H1 (cell line): ENCODE measurements around the gene SOBP. TPM values are rescaled to one million over a fixed set of nuclear protein-coding genes. Genes with fewer than 3 reads are reported as not detected.

Source experiments
- CTCF ChIA-PET: fragments of 300-600 bp; sonication (Branson Sonifier 250); formaldehyde crosslinking; loops from one replicate; lab custom pipeline; 2021; ENCODE audit not compliant: partially characterized antibody; lab: Charles Lee
- POLR2A ChIA-PET: fragments of 300-600 bp; sonication (Branson Sonifier 250); formaldehyde crosslinking; loops from one replicate; lab custom pipeline; 2021; ENCODE audit warnings: inconsistent platforms; ENCODE audit not compliant: partially characterized antibody; lab: Charles Lee
- DNase-seq, 2 experiments: peaks; one replicate each; pipeline versions ENCODE4 v3.0.0 to v3.0.0-alpha.2; 2010 to 2022; ENCODE audit warnings: low spot score in 2 of 2, low read depth in 1 of 2, mixed read lengths in 1 of 2
- FAIRE-seq: peaks from 2 replicates; lab custom pipeline; 2011; peaks lifted over from hg19 to GRCh38; lab: Jason Lieb, UNC
- H2AFZ ChIP-seq: 2 replicates; pipeline ENCODE4 v1.8.1; 2012; ENCODE audit warnings: low read length, inconsistent platforms
- H2AK5ac ChIP-seq: 2 replicates; pipeline ENCODE4 v1.6.1; 2013; ENCODE audit warnings: low read depth, low read length
- H2BK120ac ChIP-seq: replicated peaks from 2 replicates; pipeline ENCODE3; 2013; ENCODE audit warnings: low read depth, low read length, inconsistent platforms
- H2BK12ac ChIP-seq: 2 replicates; pipeline ENCODE4 v1.6.1; 2013; ENCODE audit warnings: low read depth, low read length
- H2BK15ac ChIP-seq: 2 replicates; pipeline ENCODE4 v1.6.1; 2013; ENCODE audit warnings: low read length
- H2BK20ac ChIP-seq: 2 replicates; pipeline ENCODE4 v1.6.1; 2013; ENCODE audit warnings: low read length
- H2BK5ac ChIP-seq: 2 replicates; pipeline ENCODE4 v1.6.1; 2013; ENCODE audit warnings: low read depth, low read length
- H3K14ac ChIP-seq: 2 replicates; pipeline ENCODE4 v1.6.1; 2013; ENCODE audit warnings: inconsistent platforms; ENCODE audit not compliant: insufficient read length
- H3K18ac ChIP-seq: 2 replicates; pipeline ENCODE4 v1.6.1; 2013; ENCODE audit warnings: low read length; ENCODE audit errors: extremely low read depth
- H3K23ac ChIP-seq: 2 replicates; pipeline ENCODE4 v1.6.1; 2013; ENCODE audit warnings: inconsistent platforms; ENCODE audit not compliant: insufficient read length
- H3K23me2 ChIP-seq: 2 replicates; pipeline ENCODE4 v1.6.1; 2013; ENCODE audit warnings: low read depth, low read length
- H3K27ac ChIP-seq: 2 replicates; pipeline ENCODE4 v1.6.1; 2011; ENCODE audit warnings: low read depth, low read length, inconsistent platforms
- H3K27me3 ChIP-seq, 4 experiments: replicated peaks in 1 of 4; 1 replicate in 1 of 4; 2 replicates in 3 of 4; pipeline versions ENCODE4 v1.6.1 to v1.8.1; 2011 to 2013; ENCODE audit warnings: low read length in 3 of 4, mild to moderate bottlenecking in 3 of 4, inconsistent platforms in 2 of 4, mixed read lengths in 2 of 4, moderate library complexity in 1 of 4; ENCODE audit not compliant: control insufficient read depth in 3 of 4, insufficient read depth in 3 of 4; ENCODE audit errors: extremely low read depth in 1 of 4
- H3K36me3 ChIP-seq, 4 experiments: 2 replicates each; pipeline versions ENCODE4 v1.6.1 to v1.8.1; 2011 to 2013; ENCODE audit warnings: mild to moderate bottlenecking in 4 of 4, low read length in 3 of 4, moderate library complexity in 2 of 4, control low read depth in 1 of 4, inconsistent platforms in 1 of 4; ENCODE audit not compliant: insufficient read depth in 4 of 4, control insufficient read depth in 2 of 4
- H3K4ac ChIP-seq: replicated peaks from 2 replicates; pipeline ENCODE3; 2013; ENCODE audit warnings: low read length, low read depth, mixed read lengths, inconsistent platforms; ENCODE audit not compliant: insufficient read length
- H3K4me1 ChIP-seq, 4 experiments: replicated peaks in 1 of 4; 1 replicate in 1 of 4; 2 replicates in 3 of 4; pipeline versions ENCODE4 v1.6.1 to v1.8.1; 2011 to 2013; ENCODE audit warnings: low read length in 3 of 4, inconsistent platforms in 2 of 4, mixed read lengths in 1 of 4; ENCODE audit not compliant: insufficient read depth in 4 of 4, control insufficient read depth in 3 of 4
- H3K4me2 ChIP-seq, 2 experiments: 2 replicates each; pipeline versions ENCODE4 v1.6.1 to v1.8.1; 2011 to 2013; ENCODE audit warnings: low read depth in 2 of 2, low read length in 2 of 2, control low read depth in 1 of 2, inconsistent platforms in 1 of 2, mild to moderate bottlenecking in 1 of 2; ENCODE audit not compliant: insufficient read depth in 1 of 2
- H3K4me3 ChIP-seq, 4 experiments: fragments of 200-600, 300-600 bp in 1 of 4; sonication (generic), shearing (Covaris generic), sonication (Bioruptor Twin) in 1 of 4; 2 replicates each; pipeline versions ENCODE4 v1.5.1 to v1.8.1; 2011 to 2016; ENCODE audit warnings: low read length in 4 of 4, low read depth in 3 of 4, control low read depth in 2 of 4, inconsistent platforms in 2 of 4, mild to moderate bottlenecking in 2 of 4, mixed read lengths in 1 of 4, moderate library complexity in 1 of 4; ENCODE audit not compliant: insufficient read depth in 2 of 4; ENCODE audit errors: extremely low read depth in 1 of 4
- H3K56ac ChIP-seq: replicated peaks from 2 replicates; pipeline ENCODE3; 2013; ENCODE audit warnings: low read depth, mild to moderate bottlenecking, mixed read lengths, low read length, inconsistent platforms; ENCODE audit not compliant: insufficient read length
- H3K79me1 ChIP-seq: 2 replicates; pipeline ENCODE4 v1.6.1; 2013; ENCODE audit warnings: low read depth, low read length, control low read depth
- H3K79me2 ChIP-seq, 2 experiments: 2 replicates each; pipeline versions ENCODE4 v1.6.1 to v1.8.1; 2012 to 2013; ENCODE audit warnings: low read length in 2 of 2, mild to moderate bottlenecking in 2 of 2, inconsistent platforms in 1 of 2; ENCODE audit not compliant: insufficient read depth in 2 of 2, control insufficient read depth in 1 of 2
- H3K9ac ChIP-seq, 4 experiments: replicated peaks in 1 of 4; 1 replicate in 1 of 4; 2 replicates in 3 of 4; pipeline versions ENCODE4 v1.6.1 to v1.8.1; 2011 to 2013; ENCODE audit warnings: low read depth in 3 of 4, low read length in 3 of 4, control low read depth in 2 of 4, mild to moderate bottlenecking in 2 of 4, moderate library complexity in 2 of 4, inconsistent platforms in 1 of 4; ENCODE audit errors: extremely low read depth in 1 of 4
- H3K9me3 ChIP-seq, 2 experiments: 2 replicates each; pipeline versions ENCODE4 v1.6.1 to v1.8.1; 2012 to 2013; ENCODE audit warnings: mild to moderate bottlenecking in 2 of 2, moderate library complexity in 2 of 2, control low read depth in 1 of 2, inconsistent platforms in 1 of 2, low read depth in 1 of 2, low read length in 1 of 2, mixed read lengths in 1 of 2; ENCODE audit not compliant: insufficient read depth in 2 of 2
- H4K20me1 ChIP-seq, 2 experiments: replicated peaks in 1 of 2; 2 replicates each; pipeline versions ENCODE3 to v1.8.1; 2011 to 2013; ENCODE audit warnings: inconsistent platforms in 2 of 2, low read length in 2 of 2, mild to moderate bottlenecking in 1 of 2; ENCODE audit not compliant: insufficient read depth in 2 of 2, control insufficient read depth in 1 of 2
- H4K5ac ChIP-seq: 2 replicates; pipeline ENCODE4 v1.6.1; 2013; ENCODE audit warnings: low read length, low read depth, mixed read lengths, inconsistent platforms; ENCODE audit not compliant: insufficient read length
- H4K8ac ChIP-seq: 2 replicates; pipeline ENCODE4 v1.8.0; 2013; ENCODE audit warnings: mild to moderate bottlenecking, moderate library complexity, low read length, inconsistent platforms; ENCODE audit not compliant: insufficient read depth; ENCODE audit errors: extremely low read depth
- H4K91ac ChIP-seq: replicated peaks from 2 replicates; pipeline ENCODE3; 2013; ENCODE audit warnings: low read length, mixed read lengths, inconsistent platforms; ENCODE audit not compliant: insufficient read length
- CHD1 ChIP-seq: IDR thresholded peaks from 2 replicates; pipeline ENCODE4 v1.6.1; 2012; ENCODE audit warnings: low read depth, low read length, improper control_type of control experiment
- CTCF ChIP-seq, 3 experiments: IDR thresholded peaks; 1 replicate in 2 of 3; 2 replicates in 1 of 3; pipeline versions ENCODE4 v1.5.1 to v1.6.1; 2011; ENCODE audit warnings: low read length in 3 of 3, mild to moderate bottlenecking in 3 of 3, inconsistent platforms in 2 of 3, low read depth in 1 of 3, moderate library complexity in 1 of 3; ENCODE audit not compliant: insufficient read depth in 1 of 3; ENCODE audit errors: control extremely low read depth in 1 of 3
- RAD21 ChIP-seq, 2 experiments: IDR thresholded peaks in 1 of 2; conservative IDR thresholded peaks in 1 of 2; 2 replicates each; pipeline ENCODE4 v1.6.1; 2011; ENCODE audit warnings: low read depth in 2 of 2, low read length in 2 of 2, improper control_type of control experiment in 1 of 2, inconsistent platforms in 1 of 2, mild to moderate bottlenecking in 1 of 2, moderate library complexity in 1 of 2
- WGBS, 2 experiments: shearing (Covaris generic) in 1 of 2; methylation state at CpG; one replicate each; pipeline versions ENCODE4 v1.1.6 to v1.1.7; 2013 to 2015; ENCODE audit warnings: low lambda C conversion rate in 2 of 2, mixed read lengths in 2 of 2, inconsistent platforms in 1 of 2, low coverage in 1 of 2, missing lambda C conversion rate in 1 of 2; ENCODE audit not compliant: insufficient replicate concordance in 2 of 2, insufficient coverage in 1 of 2, insufficient read length in 1 of 2; ENCODE audit errors: extremely low coverage in 1 of 2, missing lambda C conversion rate in 1 of 2; 5-methylcytosine and 5-hydroxymethylcytosine counted together
- polyA plus RNA-seq, 7 experiments: library from polyadenylated mRNA; depleted of rRNA in 3 of 7; stranded (reverse) in 5 of 7; unstranded in 2 of 7; fragments of >200 nt in 5 of 7; fragments of 200-250 nt in 2 of 7; gene quantifications; 1 replicate in 5 of 7; 2 replicates in 1 of 7; 4 replicates in 1 of 7; pipeline versions ENCODE4 v1.2.1 to v1.2.3, GENCODE V29; 2011 to 2013; ENCODE audit warnings: missing spikeins in 2 of 7, mixed read lengths in 2 of 7
- total RNA-seq: library from RNA; stranded (reverse); fragmentation: NEBNext Ultra II Directional; extraction: Animal tissue kit (Norgen Biotek cat#: 25700); gene quantifications from 2 replicates; pipeline ENCODE4 v1.2.1, GENCODE V29; 2021

Gene SOBP
- total and polyA plus RNA-seq, 2 of the 8 experiments (the other 6 are each of a cell fraction or from before 2014, with no cell fraction given), result 0.45 to 6.2 TPM

GRCh38 chr6:107565165-107565723 is 75.3 kb downstream of the SOBP start:
- H4K91ac ChIP-seq, result no peak overlapping the region

More at GRCh38 chr6:107565165-107565723, 75.3 kb downstream of the SOBP start:
- TF ChIP-seq RAD21 (IDR thresholded peaks at IDR 0.05 in 1 of 2, conservative IDR thresholded peaks at IDR 0.05 in 1 of 2; ENCODE audit: low read depth in 2 of 2, low read length in 2 of 2) (peak in 1 of 2 experiments; percentile 8; a peak in 2 of 4 replicates), CTCF (IDR thresholded peaks at IDR 0.05; ENCODE audit: control extremely low read depth in 1 of 3, insufficient read depth in 1 of 3, low read depth in 1 of 3, low read length in 3 of 3) (peak in 2 of 3 experiments; percentile 4 to 7; a peak in 2 of 4 replicates), CHD1 (no peak)
- TF ChIP-seq, all 59 proteins: peak for 2
- H3K4me3 ChIP-seq, result no peak overlapping the region
- H2BK12ac ChIP-seq, result no peak overlapping the region
- no peak overlapping the region for H2BK120ac ChIP-seq
- H3K4me1 ChIP-seq, result peaks cover 0 to 7% (median 3%) of the 10 kb centered on the region in 4 experiments; a peak in 5 of 7 replicates
- H2AFZ ChIP-seq, result no peak overlapping the region
- no peak overlapping the region for H3K4me2 ChIP-seq
- WGBS, 2 experiments, result 89% methylated on average over 4 of the region's 7 CpGs; no CpG with 5 or more reads in 1 of the 2 experiments
- no peak overlapping the region for H3K23ac ChIP-seq
- H3K18ac ChIP-seq, result no peak overlapping the region
- no peaks in the 10 kb centered on the region for H3K79me2 ChIP-seq
- no peak for DNase-seq
- no peak for FAIRE-seq
- no peak overlapping the region for H3K14ac ChIP-seq
- H3K56ac ChIP-seq, result no peak overlapping the region
- no peak overlapping the region for H3K4ac ChIP-seq
- no peak overlapping the region for H2BK20ac ChIP-seq
- ChIA-PET CTCF (interaction anchor here (1.0 to 1.4 kb wide), 2 partner anchors 13 to 70 kb away, joined by 3 read pairs; no protein-coding TSS in a partner anchor), POLR2A (interaction anchor here (1.3 kb wide), 1 partner anchor 38 kb away, joined by 4 read pairs; no protein-coding TSS in a partner anchor)
- no peaks in the 10 kb centered on the region for H3K23me2 ChIP-seq
- 0 out of 2 replicates have a peak overlapping the region, but pooled peaks have one; percentile 40 for H2BK15ac ChIP-seq
- no peaks in the 10 kb centered on the region for H4K20me1 ChIP-seq
- H2BK5ac ChIP-seq, result no peak overlapping the region
- no peak overlapping the region for H3K27ac ChIP-seq
- no peak overlapping the region for H2AK5ac ChIP-seq
- no peaks in the 10 kb centered on the region for H3K79me1 ChIP-seq
- no peaks in the 10 kb centered on the region for H3K27me3 ChIP-seq
- no peak overlapping the region for H4K8ac ChIP-seq
- H3K9ac ChIP-seq, result no peak overlapping the region
- H4K5ac ChIP-seq, result no peak overlapping the region
- no peaks in the 10 kb centered on the region for H3K36me3 ChIP-seq
- H3K9me3 ChIP-seq, result no peaks in the 10 kb centered on the region
